GM23248 (cell line): Measurements from ENCODE around the gene RNFT2.

ENCODE experiments used
- EZH2 ChIP-seq: fragments of 200-600 bp; sonication (generic); IDR thresholded peaks from 2 replicates; pipeline ENCODE4 v1.6.1; 2018; ENCODE audit warnings: antibody characterized with exemption, mild to moderate bottlenecking; ENCODE audit not compliant: insufficient read depth, poor library complexity, severe bottlenecking
- EZH2phosphoT487 ChIP-seq: fragments of 200-600 bp; sonication (generic); IDR thresholded peaks from 2 replicates; pipeline ENCODE4 v1.6.1; 2018; ENCODE audit warnings: antibody characterized with exemption, moderate library complexity, mild to moderate bottlenecking, low read depth; ENCODE audit not compliant: insufficient read depth

DNA sequence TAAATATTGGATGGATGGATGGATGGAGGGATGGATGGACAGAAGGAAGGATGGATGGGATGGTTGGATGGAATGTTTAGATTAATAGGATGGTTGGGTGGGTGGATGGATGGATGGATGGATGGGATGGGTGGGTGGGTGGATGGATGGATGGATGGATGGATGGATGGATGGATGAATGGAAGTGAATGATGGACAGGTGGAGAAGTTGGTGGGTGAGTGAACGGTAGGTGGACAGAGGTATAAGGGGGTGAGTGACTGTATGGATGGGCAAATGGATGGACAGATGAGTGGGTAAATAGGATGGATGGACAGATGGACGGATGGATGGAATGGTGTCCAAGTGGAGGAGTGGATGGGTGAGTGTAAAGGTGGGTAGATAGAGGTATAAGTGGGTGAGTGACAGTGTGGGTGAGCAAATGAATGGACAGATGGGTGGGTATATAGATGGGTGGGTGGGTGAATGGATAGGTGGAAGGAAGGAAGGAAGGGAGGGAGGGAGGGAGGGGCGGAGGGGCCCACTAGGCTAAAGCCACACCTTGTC, 101.2 kb downstream of the RNFT2 start:
- TF ChIP-seq EZH2phosphoT487 (no peak), EZH2 (no peak)
